Measurements from ENCODE around the gene MAPK14.

The MAPK14 gene

DNA sequence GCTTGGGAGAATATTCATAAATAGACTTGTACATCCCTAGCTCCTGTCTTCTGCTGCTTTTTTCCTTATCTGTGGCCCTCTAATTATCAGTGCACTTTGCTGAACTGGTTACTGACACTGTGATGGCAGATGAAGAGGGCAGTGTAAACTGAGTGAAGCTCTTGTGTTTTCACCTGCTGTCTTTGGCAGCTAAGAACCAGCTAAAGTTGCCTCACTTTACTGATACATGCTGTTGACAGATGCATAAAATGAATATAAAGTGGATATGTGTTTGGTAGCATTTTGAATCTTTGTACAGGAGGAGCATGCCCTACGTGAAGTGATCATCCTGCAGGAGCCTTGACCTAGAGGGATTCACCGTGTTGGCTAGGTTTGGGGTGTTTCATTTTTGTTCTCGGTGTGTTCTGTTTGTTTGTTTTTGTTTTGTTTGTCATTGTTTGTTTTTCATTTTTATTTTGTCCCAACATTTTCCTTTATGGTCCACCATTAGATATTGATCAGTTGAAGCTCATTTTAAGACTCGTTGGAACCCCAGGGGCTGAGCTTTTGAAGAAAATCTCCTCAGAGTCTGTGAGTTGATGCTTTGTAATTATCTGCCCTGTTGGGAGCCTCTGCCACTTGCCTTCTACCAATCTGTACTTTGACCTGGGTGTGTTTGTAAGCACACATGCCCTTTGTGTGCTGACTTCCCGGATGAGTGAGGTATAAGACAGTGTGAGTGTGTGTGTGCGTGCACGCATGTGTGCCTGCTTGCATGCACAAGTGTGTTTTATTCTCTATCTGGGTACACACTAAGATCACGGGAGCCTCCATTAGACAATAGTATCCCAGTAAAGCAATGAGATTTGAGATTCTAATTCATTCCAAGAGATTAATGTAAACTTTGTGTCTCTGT is 68.1 kb downstream of the MAPK14 start:
- Histone ChIP-seq H3K27me3 (ENCODE audit: control insufficient read depth, insufficient read depth, low read length) (no peaks in the 10 kb centered on the region), H3K4me1 (ENCODE audit: control insufficient read depth, insufficient read depth, low read length) (peaks cover 6% of the 10 kb centered on the region), H3K4me3 (ENCODE audit: low read depth, low read length) (no peak overlapping the region), H3K9ac (ENCODE audit: low read depth, low read length) (no peak overlapping the region), H3K36me3 (ENCODE audit: control insufficient read depth, insufficient read depth, low read length) (no peaks in the 10 kb centered on the region), H3K9me3 (ENCODE audit: control insufficient read depth, insufficient read depth, low read length) (no peaks in the 10 kb centered on the region)

DNA sequence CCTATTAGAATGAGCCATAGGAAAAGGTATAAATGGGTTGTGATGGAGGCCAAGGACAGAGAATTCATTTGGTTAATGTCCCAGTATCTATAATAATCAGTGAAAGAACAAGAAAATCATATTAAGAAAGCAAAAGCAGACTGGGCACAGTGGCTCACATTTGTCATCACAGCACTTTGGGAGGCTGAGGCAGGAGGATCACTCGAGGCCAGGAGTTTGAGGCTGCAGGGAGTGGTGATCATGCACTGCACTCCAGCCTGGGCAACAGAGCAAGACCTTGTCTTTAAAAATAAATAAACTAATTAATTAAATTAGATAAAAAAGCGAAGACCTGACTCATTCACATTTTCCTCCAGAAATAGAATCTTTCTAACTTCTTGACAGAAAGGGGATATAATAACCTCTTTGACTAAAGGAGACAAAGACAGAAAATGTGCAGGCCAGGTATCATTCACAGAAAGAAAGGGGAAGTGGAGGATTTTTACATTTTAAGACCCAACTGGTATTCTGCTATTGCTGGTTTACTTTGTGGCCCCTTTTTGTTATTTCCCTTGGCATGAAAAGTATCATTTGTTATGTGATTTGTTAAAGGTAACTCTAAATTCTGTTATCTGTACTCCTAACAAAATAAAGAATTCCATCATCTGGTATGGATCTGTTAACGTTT is 70.8 kb downstream of the MAPK14 start:
- Histone ChIP-seq H3K9me3 (ENCODE audit: control insufficient read depth, insufficient read depth, low read length) (no peaks in the 10 kb centered on the region), H3K9ac (ENCODE audit: low read depth, low read length) (no peak overlapping the region), H3K4me1 (ENCODE audit: control insufficient read depth, insufficient read depth, low read length) (peaks cover 6% of the 10 kb centered on the region), H3K4me3 (ENCODE audit: low read depth, low read length) (no peak overlapping the region), H3K36me3 (ENCODE audit: control insufficient read depth, insufficient read depth, low read length) (no peaks in the 10 kb centered on the region), H3K27me3 (ENCODE audit: control insufficient read depth, insufficient read depth, low read length) (no peaks in the 10 kb centered on the region)

DNA sequence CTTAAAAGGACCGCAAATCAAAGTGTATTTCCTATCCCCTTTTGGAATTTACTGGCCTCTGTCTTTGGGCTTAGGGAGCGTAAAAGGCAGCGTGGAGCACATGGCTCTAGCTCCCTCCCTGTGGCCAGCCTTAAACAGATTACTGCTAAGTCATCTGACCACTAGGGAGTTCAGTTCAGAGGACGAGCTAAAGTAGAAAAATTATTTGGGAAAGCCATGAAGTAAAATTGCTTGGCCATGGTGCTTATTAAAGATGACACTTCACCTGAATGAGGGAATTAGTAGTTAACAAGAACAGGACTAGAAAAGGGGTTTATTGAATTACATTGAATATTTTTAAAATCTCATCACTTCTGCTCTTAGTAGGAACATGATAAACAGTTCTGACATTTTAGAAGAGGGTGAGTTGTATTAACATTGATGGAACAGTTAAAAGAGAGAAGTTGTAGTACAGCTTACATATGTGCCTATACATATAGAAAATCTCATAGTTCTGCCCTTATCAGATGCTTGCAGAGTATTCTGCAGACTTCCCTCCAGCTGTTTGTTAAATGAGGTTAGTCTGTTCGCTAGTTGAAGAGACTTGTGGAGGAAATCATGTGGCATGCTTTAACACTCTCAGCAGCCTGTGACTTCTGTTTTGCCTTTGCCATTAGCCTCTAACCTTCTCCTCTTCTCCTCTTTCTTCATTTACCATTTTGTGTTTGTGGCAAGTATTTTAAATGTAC is 71.5 kb downstream of the MAPK14 start:
- no peaks in the 10 kb centered on the region for H3K9me3 ChIP-seq (ENCODE audit: control insufficient read depth, insufficient read depth, low read length)
- H3K9ac ChIP-seq (ENCODE audit: low read depth, low read length): no peak overlapping the region
- no peaks in the 10 kb centered on the region for H3K36me3 ChIP-seq (ENCODE audit: control insufficient read depth, insufficient read depth, low read length)
- H3K4me3 ChIP-seq (ENCODE audit: low read depth, low read length): no peak overlapping the region
- H3K4me1 ChIP-seq (ENCODE audit: control insufficient read depth, insufficient read depth, low read length): peaks cover 6% of the 10 kb centered on the region
- no peaks in the 10 kb centered on the region for H3K27me3 ChIP-seq (ENCODE audit: control insufficient read depth, insufficient read depth, low read length)

DNA sequence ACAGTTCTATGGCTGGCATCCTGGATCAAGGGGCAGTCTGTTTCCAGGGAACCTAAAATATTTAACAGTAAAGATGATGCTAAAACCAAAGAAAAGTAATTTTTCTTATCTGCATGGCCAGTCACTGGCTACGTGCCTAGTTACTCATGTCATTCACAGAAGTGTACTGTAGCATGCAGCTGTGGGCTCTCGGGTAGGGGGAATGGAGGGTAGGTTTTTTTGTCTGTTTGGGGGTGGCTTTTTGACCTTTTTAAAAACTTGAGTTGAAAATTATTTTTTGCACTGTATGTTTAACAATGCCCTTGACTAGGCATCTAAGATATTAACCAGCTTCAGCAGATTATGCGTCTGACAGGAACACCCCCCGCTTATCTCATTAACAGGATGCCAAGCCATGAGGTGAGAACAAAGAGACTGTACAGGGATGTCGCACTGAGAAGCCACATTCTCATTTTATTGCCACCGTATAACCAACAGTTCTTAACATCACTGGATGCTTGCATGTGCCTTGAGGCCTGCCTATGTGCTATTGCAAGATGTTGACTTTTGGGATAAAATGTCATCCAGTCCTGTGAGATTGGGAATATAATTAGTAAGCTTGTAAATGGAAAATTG is 72.4 kb downstream of the MAPK14 start:
- no peak overlapping the region for H3K4me3 ChIP-seq (ENCODE audit: low read depth, low read length)
- H3K4me1 ChIP-seq (ENCODE audit: control insufficient read depth, insufficient read depth, low read length): peaks cover 2% of the 10 kb centered on the region
- H3K9me3 ChIP-seq (ENCODE audit: control insufficient read depth, insufficient read depth, low read length): no peaks in the 10 kb centered on the region
- no peaks in the 10 kb centered on the region for H3K27me3 ChIP-seq (ENCODE audit: control insufficient read depth, insufficient read depth, low read length)
- no peaks in the 10 kb centered on the region for H3K36me3 ChIP-seq (ENCODE audit: control insufficient read depth, insufficient read depth, low read length)
- H3K9ac ChIP-seq (ENCODE audit: low read depth, low read length): no peak overlapping the region

DNA sequence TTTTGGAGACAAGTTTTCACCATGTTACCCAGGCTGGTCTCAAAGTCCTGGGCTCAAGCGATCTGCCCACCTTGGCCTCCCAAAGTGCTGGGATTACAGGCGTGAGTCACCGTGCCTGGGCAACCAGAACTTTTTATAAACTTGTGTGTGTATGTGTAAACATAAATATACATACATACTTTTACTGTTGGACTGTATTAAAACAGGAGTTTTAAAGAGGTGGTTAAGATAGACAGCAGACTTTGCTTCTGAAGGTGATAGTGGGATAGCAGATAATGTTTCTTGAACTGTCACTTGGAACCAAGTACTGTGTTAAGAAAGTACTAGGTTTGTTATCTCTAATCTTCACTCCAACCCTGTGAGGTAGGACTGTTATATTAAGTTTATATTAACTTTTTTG is 74.1 kb downstream of the MAPK14 start:
- no peaks in the 10 kb centered on the region for H3K9me3 ChIP-seq (ENCODE audit: control insufficient read depth, insufficient read depth, low read length)
- H3K27me3 ChIP-seq (ENCODE audit: control insufficient read depth, insufficient read depth, low read length): no peaks in the 10 kb centered on the region
- H3K4me1 ChIP-seq (ENCODE audit: control insufficient read depth, insufficient read depth, low read length): no peaks in the 10 kb centered on the region
- H3K4me3 ChIP-seq (ENCODE audit: low read depth, low read length): no peak overlapping the region
- H3K36me3 ChIP-seq (ENCODE audit: control insufficient read depth, insufficient read depth, low read length): no peaks in the 10 kb centered on the region
- no peak overlapping the region for H3K9ac ChIP-seq (ENCODE audit: low read depth, low read length)

DNA sequence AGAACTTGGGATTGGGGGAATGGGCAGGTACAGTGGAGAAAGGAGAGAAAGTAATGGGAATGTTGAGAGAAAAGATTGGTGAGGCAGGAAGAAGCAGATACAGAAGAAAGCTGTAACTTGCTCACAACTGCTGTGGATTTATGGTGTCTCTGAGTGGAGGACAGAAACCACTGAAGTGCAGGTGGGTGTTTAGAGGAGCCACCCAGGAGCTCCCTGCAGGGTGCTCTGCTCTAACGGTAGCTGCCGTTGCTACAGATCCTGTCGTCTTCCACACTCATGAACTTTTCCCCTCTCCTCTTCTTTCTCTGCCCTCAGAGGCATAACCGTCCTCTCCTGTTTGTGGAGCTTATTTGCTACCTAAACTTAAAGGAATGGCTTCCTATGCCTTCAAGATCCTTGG is 75.2 kb downstream of the MAPK14 start:
- Histone ChIP-seq H3K36me3 (ENCODE audit: control insufficient read depth, insufficient read depth, low read length) (no peaks in the 10 kb centered on the region), H3K4me3 (ENCODE audit: low read depth, low read length) (no peak overlapping the region), H3K4me1 (ENCODE audit: control insufficient read depth, insufficient read depth, low read length) (no peaks in the 10 kb centered on the region), H3K27me3 (ENCODE audit: control insufficient read depth, insufficient read depth, low read length) (no peaks in the 10 kb centered on the region), H3K9ac (ENCODE audit: low read depth, low read length) (no peak overlapping the region), H3K9me3 (ENCODE audit: control insufficient read depth, insufficient read depth, low read length) (no peaks in the 10 kb centered on the region)

DNA sequence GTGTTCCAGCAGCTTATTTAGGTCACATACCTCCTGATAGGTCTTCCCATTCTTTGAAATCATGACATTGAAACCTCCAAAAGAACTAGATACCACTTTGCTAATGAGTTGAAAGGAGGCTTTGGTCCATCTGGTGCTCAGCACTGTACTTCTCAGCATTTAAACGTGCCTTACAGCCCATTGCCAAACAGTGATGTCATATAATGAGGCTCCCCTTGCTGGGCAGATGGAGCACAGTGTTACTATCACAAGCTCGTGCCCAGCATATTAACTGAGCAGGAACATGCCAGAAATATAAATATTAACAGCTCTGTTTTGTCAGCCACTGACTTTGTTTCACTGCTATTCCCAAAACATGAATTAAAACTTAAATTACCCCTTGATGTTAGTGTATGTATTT is 77.2 kb downstream of the MAPK14 start:
- Histone ChIP-seq H3K4me3 (ENCODE audit: low read depth, low read length) (no peak overlapping the region), H3K36me3 (ENCODE audit: control insufficient read depth, insufficient read depth, low read length) (peaks cover 3% of the 10 kb centered on the region), H3K9ac (ENCODE audit: low read depth, low read length) (no peak overlapping the region), H3K9me3 (ENCODE audit: control insufficient read depth, insufficient read depth, low read length) (no peaks in the 10 kb centered on the region), H3K4me1 (ENCODE audit: control insufficient read depth, insufficient read depth, low read length) (no peaks in the 10 kb centered on the region), H3K27me3 (ENCODE audit: control insufficient read depth, insufficient read depth, low read length) (no peaks in the 10 kb centered on the region)

DNA sequence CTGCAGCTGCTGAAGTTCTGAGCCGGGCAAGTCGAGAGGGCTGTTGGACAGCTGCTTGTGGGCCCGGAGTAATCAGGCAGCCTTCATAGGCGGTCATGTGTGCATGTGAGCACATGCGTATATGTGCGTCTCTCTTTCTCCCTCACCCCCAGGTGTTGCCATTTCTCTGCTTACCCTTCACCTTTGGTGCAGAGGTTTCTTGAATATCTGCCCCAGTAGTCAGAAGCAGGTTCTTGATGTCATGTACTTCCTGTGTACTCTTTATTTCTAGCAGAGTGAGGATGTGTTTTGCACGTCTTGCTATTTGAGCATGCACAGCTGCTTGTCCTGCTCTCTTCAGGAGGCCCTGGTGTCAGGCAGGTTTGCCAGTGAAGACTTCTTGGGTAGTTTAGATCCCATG is 81.5 kb downstream of the MAPK14 start:
- Histone ChIP-seq H3K9me3 (ENCODE audit: control insufficient read depth, insufficient read depth, low read length) (no peaks in the 10 kb centered on the region), H3K4me3 (ENCODE audit: low read depth, low read length) (no peak overlapping the region), H3K4me1 (ENCODE audit: control insufficient read depth, insufficient read depth, low read length) (peaks cover 2% of the 10 kb centered on the region), H3K36me3 (ENCODE audit: control insufficient read depth, insufficient read depth, low read length) (peaks cover 3% of the 10 kb centered on the region), H3K9ac (ENCODE audit: low read depth, low read length) (no peak overlapping the region), H3K27me3 (ENCODE audit: control insufficient read depth, insufficient read depth, low read length) (no peaks in the 10 kb centered on the region)

DNA sequence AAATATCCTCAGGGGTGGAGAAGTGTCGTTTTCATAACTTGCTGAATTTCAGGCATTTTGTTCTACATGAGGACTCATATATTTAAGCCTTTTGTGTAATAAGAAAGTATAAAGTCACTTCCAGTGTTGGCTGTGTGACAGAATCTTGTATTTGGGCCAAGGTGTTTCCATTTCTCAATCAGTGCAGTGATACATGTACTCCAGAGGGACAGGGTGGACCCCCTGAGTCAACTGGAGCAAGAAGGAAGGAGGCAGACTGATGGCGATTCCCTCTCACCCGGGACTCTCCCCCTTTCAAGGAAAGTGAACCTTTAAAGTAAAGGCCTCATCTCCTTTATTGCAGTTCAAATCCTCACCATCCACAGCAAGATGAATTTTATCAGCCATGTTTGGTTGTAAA is 82.4 kb downstream of the MAPK14 start:
- Histone ChIP-seq H3K9ac (ENCODE audit: low read depth, low read length) (no peak overlapping the region), H3K4me1 (ENCODE audit: control insufficient read depth, insufficient read depth, low read length) (peaks cover 2% of the 10 kb centered on the region), H3K4me3 (ENCODE audit: low read depth, low read length) (no peak overlapping the region), H3K27me3 (ENCODE audit: control insufficient read depth, insufficient read depth, low read length) (no peaks in the 10 kb centered on the region), H3K9me3 (ENCODE audit: control insufficient read depth, insufficient read depth, low read length) (no peaks in the 10 kb centered on the region), H3K36me3 (ENCODE audit: control insufficient read depth, insufficient read depth, low read length) (peaks cover 3% of the 10 kb centered on the region)

DNA sequence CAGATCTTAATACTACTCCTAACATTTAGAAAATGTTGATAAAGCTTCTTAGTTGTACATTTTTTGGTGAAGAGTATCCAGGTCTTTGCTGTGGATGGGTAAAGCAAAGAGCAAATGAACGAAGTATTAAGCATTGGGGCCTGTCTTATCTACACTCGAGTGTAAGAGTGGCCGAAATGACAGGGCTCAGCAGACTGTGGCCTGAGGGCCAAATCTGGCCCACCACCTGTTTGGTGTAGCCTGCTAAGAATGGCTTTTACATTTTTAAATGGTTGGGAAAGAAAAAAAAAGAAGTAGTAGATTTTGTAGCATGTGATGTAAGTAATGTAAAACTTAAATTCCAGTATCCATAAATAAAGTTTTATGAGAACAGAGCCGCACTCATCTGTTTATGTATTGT is 83.3 kb downstream of the MAPK14 start:
- H3K36me3 ChIP-seq (ENCODE audit: control insufficient read depth, insufficient read depth, low read length): peaks cover 3% of the 10 kb centered on the region
- peaks cover 2% of the 10 kb centered on the region for H3K4me1 ChIP-seq (ENCODE audit: control insufficient read depth, insufficient read depth, low read length)
- H3K9me3 ChIP-seq (ENCODE audit: control insufficient read depth, insufficient read depth, low read length): no peaks in the 10 kb centered on the region
- no peaks in the 10 kb centered on the region for H3K27me3 ChIP-seq (ENCODE audit: control insufficient read depth, insufficient read depth, low read length)
- no peak overlapping the region for H3K4me3 ChIP-seq (ENCODE audit: low read depth, low read length)
- no peak overlapping the region for H3K9ac ChIP-seq (ENCODE audit: low read depth, low read length)

DNA sequence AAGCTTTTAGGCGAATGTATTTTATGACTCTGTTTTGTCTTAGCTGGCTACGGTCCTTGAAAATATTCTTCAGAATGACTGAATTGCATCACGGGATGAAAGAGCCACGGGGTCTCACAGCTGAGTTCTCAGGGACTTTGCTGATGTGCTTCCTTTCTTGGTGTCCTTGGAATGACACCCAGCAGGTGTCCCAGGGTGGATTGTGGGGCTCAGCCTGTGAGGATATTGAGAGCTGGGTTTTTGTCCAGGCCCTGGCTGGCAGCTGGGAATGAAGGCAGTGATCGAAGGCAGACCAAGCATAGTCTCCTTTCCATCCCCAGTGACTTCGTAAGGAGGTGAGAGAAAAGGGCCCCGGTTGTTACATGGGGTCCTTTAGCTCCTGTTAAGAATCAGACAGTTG is 83.9 kb downstream of the MAPK14 start:
- Histone ChIP-seq H3K4me1 (ENCODE audit: control insufficient read depth, insufficient read depth, low read length) (peaks cover 2% of the 10 kb centered on the region), H3K27me3 (ENCODE audit: control insufficient read depth, insufficient read depth, low read length) (no peaks in the 10 kb centered on the region), H3K4me3 (ENCODE audit: low read depth, low read length) (no peak overlapping the region), H3K9ac (ENCODE audit: low read depth, low read length) (no peak overlapping the region), H3K9me3 (ENCODE audit: control insufficient read depth, insufficient read depth, low read length) (no peaks in the 10 kb centered on the region), H3K36me3 (ENCODE audit: control insufficient read depth, insufficient read depth, low read length) (peaks cover 3% of the 10 kb centered on the region)
